Germinal center (tissue), 1 donor: ENCODE data around the gene PRELID1.
"Not testable (repeated sequence)": the region's sequence is repeated elsewhere in the genome, so short reads cannot be mapped to it uniquely, and the experiment has no call there.

Experiments used
- DNase-seq: peaks from one replicate; pipeline ENCODE4 v3.0.0; 2012; ENCODE audit warnings: mixed read lengths, low spot score

Gene PRELID1

GRCh38 chr5:177335701-177336065, 32.1 kb downstream of the PRELID1 start:
- no peak for DNase-seq

GRCh38 chr5:177336112-177336511, 32.5 kb downstream of the PRELID1 start:
- no peak for DNase-seq

- no peak for DNase-seq
These were observed 33.2 kb downstream of the PRELID1 start for GRCh38 chr5:177336603-177337494.

GRCh38 chr5:177338251-177339106, 34.9 kb downstream of the PRELID1 start:
- no peak for DNase-seq

GRCh38 chr5:177339107-177339638, 35.6 kb downstream of the PRELID1 start:
- DNase-seq, result no peak

GRCh38 chr5:177343000-177343399, 39.4 kb downstream of the PRELID1 start:
- not testable (repeated sequence) for DNase-seq

GRCh38 chr5:177343777-177344176, 40.2 kb downstream of the PRELID1 start:
- DNase-seq, result no peak

- no peak for DNase-seq
These were observed 41.3 kb downstream of the PRELID1 start for GRCh38 chr5:177344891-177345290.

- DNase-seq, result no peak
These were observed 43.2 kb downstream of the PRELID1 start for GRCh38 chr5:177346820-177347219.

GRCh38 chr5:177347699-177348098, 44.1 kb downstream of the PRELID1 start:
- DNase-seq, result no peak

GRCh38 chr5:177349362-177349647, 45.7 kb downstream of the PRELID1 start:
- no peak for DNase-seq

GRCh38 chr5:177349762-177350161, 46.2 kb downstream of the PRELID1 start:
- DNase-seq, result no peak

GRCh38 chr5:177350776-177351391, 47.3 kb downstream of the PRELID1 start:
- DNase-seq, result no peak

- peak; percentile 97 for DNase-seq
These were observed 48.1 kb downstream of the PRELID1 start, which contains the start of gene LMAN2 for GRCh38 chr5:177351392-177352329. Gene LMAN2 (minus strand): TSS chr5:177351668. CDS start chr5:177351647, 21 bp downstream.

- DNase-seq, result no peak
These were observed 49.5 kb downstream of the PRELID1 start for GRCh38 chr5:177353093-177353492.

- no peak for DNase-seq
These were observed 50.7 kb downstream of the PRELID1 start for GRCh38 chr5:177354256-177354655.

GRCh38 chr5:177354711-177355110, 51.1 kb downstream of the PRELID1 start:
- no peak for DNase-seq

GRCh38 chr5:177355162-177355867, 51.7 kb downstream of the PRELID1 start:
- no peak for DNase-seq

- DNase-seq, result no peak
These were observed 52.2 kb downstream of the PRELID1 start for GRCh38 chr5:177355868-177356168.
